Thymus (tissue), 11 donors: Measurements from ENCODE around the gene OR1A2. TPM values are rescaled to one million over a fixed set of nuclear protein-coding genes. Genes with fewer than 3 reads are reported as not detected.
"Not testable (repeated sequence)": the region's sequence is repeated elsewhere in the genome, so short reads cannot be mapped to it uniquely, and the experiment has no call there.

Experiments used
- DNase-seq, 9 donors: peaks; one replicate each; pipeline ENCODE4 v3.0.0-alpha.2; 2013; ENCODE audit warnings: low spot score in 9 of 9, low read depth in 6 of 9, missing footprints in 1 of 9
- H3K27ac ChIP-seq, 2 donors: one replicate each; pipeline ENCODE4 v1.5.1; 2013; ENCODE audit warnings: control low read depth in 1 of 2, low read depth in 1 of 2, low read length in 1 of 2, mild to moderate bottlenecking in 1 of 2, moderate library complexity in 1 of 2
- H3K27me3 ChIP-seq, 2 donors: one replicate each; pipeline ENCODE4 v1.5.1; 2013; ENCODE audit warnings: low read length in 1 of 2; ENCODE audit not compliant: control insufficient read depth in 2 of 2, insufficient read depth in 1 of 2
- H3K36me3 ChIP-seq, 2 donors: one replicate each; pipeline ENCODE4 v1.5.1; 2013; ENCODE audit warnings: low read length in 1 of 2, mild to moderate bottlenecking in 1 of 2, moderate library complexity in 1 of 2; ENCODE audit not compliant: control insufficient read depth in 2 of 2, insufficient read depth in 2 of 2
- H3K4me1 ChIP-seq, 2 donors: one replicate each; pipeline ENCODE4 v1.5.1; 2013; ENCODE audit warnings: low read length in 2 of 2; ENCODE audit not compliant: control insufficient read depth in 2 of 2, insufficient read depth in 2 of 2
- H3K4me3 ChIP-seq, 2 donors: one replicate each; pipeline ENCODE4 v1.5.1; 2013; ENCODE audit warnings: low read length in 2 of 2, control low read depth in 1 of 2, mild to moderate bottlenecking in 1 of 2
- H3K9me3 ChIP-seq, 2 donors: one replicate each; pipeline ENCODE4 v1.5.1; 2013; ENCODE audit warnings: low read length in 1 of 2, mild to moderate bottlenecking in 1 of 2; ENCODE audit not compliant: control insufficient read depth in 2 of 2, insufficient read depth in 1 of 2
- WGBS: extraction: QIAGEN DNeasy Blood & Tissue Kit; methylation state at CpG from one replicate; pipeline ENCODE4 v1.1.7; 2013; 5-methylcytosine and 5-hydroxymethylcytosine counted together
- polyA plus RNA-seq: library from polyadenylated mRNA; stranded (reverse); fragments of 200-250 nt; gene quantifications from one replicate; pipeline ENCODE4 v1.2.3, GENCODE V29; 2013
- total RNA-seq: library from RNA; stranded (reverse); fragments of 120-200 nt; gene quantifications from one replicate; pipeline ENCODE4 v1.2.4, GENCODE V29; 2013
- donor health status: healthy.

OR1A2 gene
- total and polyA plus RNA-seq, 2 donors: not detected

- DNase-seq: peak in 1 of 9 donors; percentile 4
- Histone ChIP-seq H3K4me1 (no peaks in the 10 kb centered on the region), H3K27me3 (no peaks in the 10 kb centered on the region), H3K9me3 (no peaks in the 10 kb centered on the region), H3K4me3 (no peak overlapping the region), H3K36me3 (no peaks in the 10 kb centered on the region), H3K27ac (no peak overlapping the region)
- 94% methylated on average over 2 of the region's 2 CpGs for WGBS
Measured at GRCh38 chr17:3221850-3222249, 24.5 kb downstream of the OR1A2 start.

GRCh38 chr17:3222505-3222904 lies 25.2 kb downstream of the OR1A2 start:
- DNase-seq: peak in 2 of 9 donors; percentile 2 to 37
- H3K27me3 ChIP-seq: no peaks in the 10 kb centered on the region
- no peaks in the 10 kb centered on the region for H3K9me3 ChIP-seq
- WGBS: 38% methylated on average over 2 of the region's 2 CpGs
- H3K4me3 ChIP-seq: no peak overlapping the region
- H3K36me3 ChIP-seq: no peaks in the 10 kb centered on the region
- H3K4me1 ChIP-seq: no peaks in the 10 kb centered on the region
- H3K27ac ChIP-seq: no peak overlapping the region

- not testable (repeated sequence) for H3K4me3 ChIP-seq, H3K36me3 ChIP-seq, H3K9me3 ChIP-seq, H3K27ac ChIP-seq, DNase-seq, H3K4me1 ChIP-seq, H3K27me3 ChIP-seq
Measured at GRCh38 chr17:3224721-3225352, 27.5 kb downstream of the OR1A2 start.

- H3K4me1 ChIP-seq, H3K4me3 ChIP-seq, H3K27ac ChIP-seq, H3K27me3 ChIP-seq, DNase-seq, H3K36me3 ChIP-seq, H3K9me3 ChIP-seq: not testable (repeated sequence)
- 95% methylated on average over 8 of the region's 8 CpGs for whole genome bisulfite sequencing
Measured at GRCh38 chr17:3232300-3232699, 35.0 kb downstream of the OR1A2 start.

GRCh38 chr17:3238685-3239084 lies 41.4 kb downstream of the OR1A2 start:
- WGBS: 0% methylated on average over 1 of the region's 2 CpGs
- H3K27ac ChIP-seq, H3K4me1 ChIP-seq, H3K36me3 ChIP-seq, DNase-seq, H3K9me3 ChIP-seq, H3K4me3 ChIP-seq, H3K27me3 ChIP-seq: not testable (repeated sequence)

GRCh38 chr17:3241044-3241443 lies 43.7 kb downstream of the OR1A2 start:
- not testable (repeated sequence) for H3K4me3 ChIP-seq, DNase-seq, H3K4me1 ChIP-seq, H3K36me3 ChIP-seq, H3K27me3 ChIP-seq, H3K27ac ChIP-seq, H3K9me3 ChIP-seq
- WGBS: no CpG with 5 or more reads among the region's 1 CpG

- H3K36me3 ChIP-seq, H3K9me3 ChIP-seq, H3K4me3 ChIP-seq, H3K27ac ChIP-seq, H3K4me1 ChIP-seq, DNase-seq, H3K27me3 ChIP-seq: not testable (repeated sequence)
- 19% methylated on average over 1 of the region's 1 CpG for WGBS
Measured at GRCh38 chr17:3244841-3245240, 47.5 kb downstream of the OR1A2 start.

Other genes starting within 250 kb of the OR1A2 start
- not detected for gene OR1D5, start 133.9 kb upstream of the OR1A2 start, total RNA-seq
- gene OR1D5, start 133.9 kb upstream of the OR1A2 start, polyA plus RNA-seq: not detected
- not detected for gene OR1D2, start 93.1 kb upstream of the OR1A2 start, total RNA-seq
- not detected for gene OR1D2, start 93.1 kb upstream of the OR1A2 start, polyA plus RNA-seq
- gene OR1G1, start 70.0 kb upstream of the OR1A2 start, total RNA-seq: not detected
- not detected for gene OR1G1, start 70.0 kb upstream of the OR1A2 start, polyA plus RNA-seq
- gene OR1A1, start 10.1 kb downstream of the OR1A2 start, total RNA-seq: not detected
- gene OR1A1, start 10.1 kb downstream of the OR1A2 start, polyA plus RNA-seq: 0.02 TPM
- 0.09 TPM for gene OR3A1, start 100.8 kb downstream of the OR1A2 start, total RNA-seq
- gene OR3A1, start 100.8 kb downstream of the OR1A2 start, polyA plus RNA-seq: 0.05 TPM
- gene OR3A2, start 188.8 kb downstream of the OR1A2 start, total RNA-seq: 0.52 TPM
- gene OR3A2, start 188.8 kb downstream of the OR1A2 start, polyA plus RNA-seq: 0.07 TPM
- gene OR1E1, start 200.9 kb downstream of the OR1A2 start, total RNA-seq: not detected
- 0.02 TPM for gene OR1E1, start 200.9 kb downstream of the OR1A2 start, polyA plus RNA-seq
- not detected for gene OR3A3, start 213.9 kb downstream of the OR1A2 start, total RNA-seq
- gene OR3A3, start 213.9 kb downstream of the OR1A2 start, polyA plus RNA-seq: not detected
- gene OR1E2, start 236.3 kb downstream of the OR1A2 start, total RNA-seq: not detected
- gene OR1E2, start 236.3 kb downstream of the OR1A2 start, polyA plus RNA-seq: 0.05 TPM